ENCODE results near the gene IGSF9B.

The IGSF9B gene

DNA sequence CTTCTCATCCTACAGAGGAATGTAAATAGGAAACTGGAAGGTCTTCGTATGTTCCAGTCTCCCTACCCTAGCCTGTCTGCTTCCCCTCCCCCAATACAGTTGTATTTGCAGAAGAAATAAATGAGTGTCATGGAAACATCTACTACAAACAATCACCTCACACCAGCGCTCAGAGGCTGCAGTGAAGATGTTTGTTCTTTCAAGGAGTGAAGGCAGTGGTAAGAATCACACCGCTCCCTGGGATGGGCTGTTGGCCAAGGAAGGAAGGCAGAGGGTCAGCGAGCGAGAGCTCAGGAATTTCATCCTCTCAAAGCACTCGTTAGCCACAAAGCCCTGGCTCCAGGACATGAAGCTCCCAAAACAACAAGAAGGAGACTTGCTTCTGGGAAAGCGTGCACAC is 1.1 kb upstream of the IGSF9B start:
- TF ChIP-seq, protein P1, sequence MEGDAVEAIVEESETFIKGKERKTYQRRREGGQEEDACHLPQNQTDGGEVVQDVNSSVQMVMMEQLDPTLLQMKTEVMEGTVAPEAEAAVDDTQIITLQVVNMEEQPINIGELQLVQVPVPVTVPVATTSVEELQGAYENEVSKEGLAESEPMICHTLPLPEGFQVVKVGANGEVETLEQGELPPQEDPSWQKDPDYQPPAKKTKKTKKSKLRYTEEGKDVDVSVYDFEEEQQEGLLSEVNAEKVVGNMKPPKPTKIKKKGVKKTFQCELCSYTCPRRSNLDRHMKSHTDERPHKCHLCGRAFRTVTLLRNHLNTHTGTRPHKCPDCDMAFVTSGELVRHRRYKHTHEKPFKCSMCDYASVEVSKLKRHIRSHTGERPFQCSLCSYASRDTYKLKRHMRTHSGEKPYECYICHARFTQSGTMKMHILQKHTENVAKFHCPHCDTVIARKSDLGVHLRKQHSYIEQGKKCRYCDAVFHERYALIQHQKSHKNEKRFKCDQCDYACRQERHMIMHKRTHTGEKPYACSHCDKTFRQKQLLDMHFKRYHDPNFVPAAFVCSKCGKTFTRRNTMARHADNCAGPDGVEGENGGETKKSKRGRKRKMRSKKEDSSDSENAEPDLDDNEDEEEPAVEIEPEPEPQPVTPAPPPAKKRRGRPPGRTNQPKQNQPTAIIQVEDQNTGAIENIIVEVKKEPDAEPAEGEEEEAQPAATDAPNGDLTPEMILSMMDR (IDR thresholded peaks at IDR 0.05; ENCODE audit: low read length, missing control alignments) = no peak
- no peak for DNase-seq (ENCODE audit: low read depth)
- no peak overlapping the region for H3K4me3 ChIP-seq (replicated peaks; ENCODE audit: low read depth, low read length)

DNA sequence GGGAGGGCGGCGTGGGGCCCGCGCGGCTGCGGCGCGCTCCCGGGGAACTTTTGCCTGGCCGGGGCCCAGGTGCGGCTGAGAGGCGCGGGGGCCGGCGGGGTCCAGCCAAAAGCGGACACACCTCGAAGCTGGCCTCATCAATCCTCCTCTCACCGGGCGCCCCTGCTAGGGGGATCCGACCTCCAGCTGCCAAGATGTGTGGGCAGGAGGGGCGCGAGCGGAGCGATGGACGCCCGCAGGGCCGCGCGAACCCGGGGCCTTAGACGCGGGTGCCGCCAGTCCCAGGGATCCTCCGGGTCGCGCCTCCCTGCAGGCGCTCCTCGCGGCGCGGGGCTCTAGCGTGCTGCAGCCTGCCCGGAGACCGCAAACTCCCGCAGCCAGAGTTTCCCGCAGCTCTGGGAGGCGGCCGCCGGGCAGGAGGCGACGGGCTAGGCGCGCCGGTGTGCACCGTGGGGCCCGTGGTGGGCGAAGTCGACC is 785 bp downstream of the IGSF9B start:
- no peak overlapping the region for H3K4me3 ChIP-seq (replicated peaks; ENCODE audit: low read depth, low read length)
- DNase-seq (ENCODE audit: low read depth) = no peak
- TF ChIP-seq, protein P1 (IDR thresholded peaks at IDR 0.05; ENCODE audit: low read length, missing control alignments) = no peak

DNA sequence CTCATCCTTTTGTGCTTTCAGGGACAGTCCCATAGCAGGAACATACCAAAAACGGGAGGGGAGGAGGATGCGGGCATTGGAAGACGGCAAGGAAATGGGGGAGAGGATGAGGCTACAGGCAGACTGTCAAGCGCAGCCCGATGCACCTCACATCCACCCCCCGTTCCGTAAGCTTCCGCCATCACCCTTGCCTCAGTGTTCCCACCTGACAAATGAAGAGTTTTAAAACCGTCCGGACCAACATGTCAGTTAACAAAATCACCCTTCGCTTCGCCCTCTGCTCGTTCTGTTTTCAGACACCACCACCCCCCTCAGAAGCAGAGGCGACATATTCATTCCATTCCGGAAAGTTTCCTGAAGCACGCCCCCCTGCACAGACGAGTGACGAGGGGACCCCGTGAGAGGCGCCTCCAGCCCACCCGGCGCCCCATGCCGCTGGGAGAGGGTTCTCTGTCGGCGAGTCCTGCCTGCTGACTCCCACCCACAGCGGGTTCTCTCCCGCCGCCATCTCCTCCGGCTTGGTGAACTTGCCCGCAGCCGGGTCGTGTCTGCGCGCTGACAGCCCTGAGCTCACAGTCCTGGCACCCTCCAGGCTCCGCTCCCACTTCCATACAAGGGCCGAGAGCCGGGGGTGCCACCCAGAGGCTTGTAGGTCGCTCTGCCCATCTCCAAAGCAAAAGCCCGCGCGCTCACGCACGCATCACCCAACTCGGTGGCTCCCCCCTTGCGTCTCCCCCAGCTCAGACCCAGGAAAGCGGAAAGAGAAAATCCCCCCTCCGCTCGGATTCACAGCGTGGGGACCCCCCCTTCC is 1.5 kb downstream of the IGSF9B start:
- TF ChIP-seq, protein P1 (IDR thresholded peaks at IDR 0.05; ENCODE audit: low read length, missing control alignments) = no peak
- DNase-seq (ENCODE audit: low read depth) = no peak
- no peak overlapping the region for H3K4me3 ChIP-seq (replicated peaks; ENCODE audit: low read depth, low read length)

DNA sequence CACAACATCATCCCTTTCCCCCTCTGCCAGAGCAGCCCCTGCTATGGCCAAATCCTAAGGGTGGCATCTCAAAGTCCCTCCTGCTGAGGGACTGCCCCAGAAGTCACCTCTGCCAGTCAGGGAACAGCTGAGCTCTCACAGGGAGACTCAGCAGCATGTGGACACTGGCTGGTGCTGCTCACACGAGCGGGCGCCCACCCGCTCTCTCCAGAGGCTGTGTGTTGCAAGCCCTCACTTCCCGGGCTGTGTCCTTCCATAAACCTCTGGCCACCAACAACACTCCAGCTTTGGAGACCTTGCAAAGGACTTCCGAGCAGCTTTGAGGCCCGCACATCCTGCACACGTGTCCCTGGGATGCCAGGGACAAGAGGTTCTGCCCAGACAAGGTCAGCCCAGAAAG is 2.8 kb downstream of the IGSF9B start:
- TF ChIP-seq, protein P1 (IDR thresholded peaks at IDR 0.05; ENCODE audit: low read length, missing control alignments) = no peak
- no peak overlapping the region for H3K4me3 ChIP-seq (replicated peaks; ENCODE audit: low read depth, low read length)
- no peak for DNase-seq (ENCODE audit: low read depth)

DNA sequence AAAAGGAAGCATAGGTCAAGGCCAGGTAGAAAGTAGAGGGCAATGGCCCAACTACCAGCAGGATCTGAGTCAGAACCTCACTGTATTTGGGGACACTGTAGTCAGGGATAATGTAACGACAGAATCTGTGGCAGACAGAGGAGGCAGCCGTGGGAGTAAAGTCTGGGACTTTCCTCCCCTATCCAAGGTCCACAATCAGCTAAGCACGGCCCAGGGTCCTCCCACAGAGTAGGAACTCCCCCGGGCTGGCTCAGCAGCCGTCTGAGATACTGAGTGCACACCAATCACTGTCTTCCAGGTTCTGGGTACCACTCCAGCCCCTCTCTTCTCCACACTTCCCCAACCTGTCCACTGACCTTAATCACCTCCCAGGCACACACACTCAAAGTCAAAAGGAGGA is 3.2 kb downstream of the IGSF9B start:
- TF ChIP-seq, protein P1 (IDR thresholded peaks at IDR 0.05; ENCODE audit: low read length, missing control alignments) = no peak
- no peak overlapping the region for H3K4me3 ChIP-seq (replicated peaks; ENCODE audit: low read depth, low read length)
- DNase-seq (ENCODE audit: low read depth) = no peak

DNA sequence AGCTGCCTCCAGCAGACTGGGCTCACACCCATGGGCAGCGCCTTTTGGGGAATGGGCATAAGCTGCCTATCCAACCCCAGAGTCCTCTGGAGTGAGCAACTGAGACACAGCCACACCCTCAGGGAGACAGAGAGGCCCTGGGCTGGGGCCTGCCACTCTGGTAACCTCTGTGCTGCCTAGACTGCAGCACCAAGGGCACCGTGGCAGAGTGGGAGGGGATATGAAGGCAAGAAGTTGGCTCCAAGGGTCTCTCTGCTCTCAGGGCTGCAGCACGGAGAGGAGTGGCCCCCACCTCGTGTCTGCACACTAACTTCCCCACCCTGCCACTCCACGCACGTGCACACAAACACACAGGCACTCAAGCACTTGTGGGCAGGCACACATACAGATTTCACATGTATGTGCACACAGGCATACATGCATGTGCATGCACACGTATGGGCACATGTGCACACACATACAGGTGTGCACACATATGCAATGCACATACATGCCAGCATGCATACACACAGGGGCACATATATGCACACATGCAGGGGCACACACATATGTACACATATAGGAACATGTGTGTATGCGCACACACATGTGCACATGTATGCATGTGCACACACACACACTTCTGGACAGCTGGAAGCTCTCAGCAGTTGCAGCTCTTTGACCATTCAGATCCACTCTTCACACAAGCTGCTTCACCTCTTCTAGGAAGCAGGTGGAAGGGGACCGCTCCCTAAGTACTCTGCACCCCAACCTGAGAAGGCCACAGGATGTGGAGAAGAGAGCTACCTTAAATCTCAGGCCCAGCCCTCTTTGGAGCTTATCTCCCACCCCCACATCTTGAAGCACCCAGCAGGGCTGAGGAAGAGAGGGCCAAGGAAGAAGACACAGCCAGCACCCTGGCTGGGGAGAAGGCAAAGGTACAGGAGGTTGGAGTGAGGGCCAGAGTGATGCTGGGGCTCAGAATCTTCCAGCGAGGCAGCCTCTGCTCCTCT is 4.3 kb downstream of the IGSF9B start:
- no peak overlapping the region for H3K4me3 ChIP-seq (replicated peaks; ENCODE audit: low read depth, low read length)
- TF ChIP-seq, protein P1 (IDR thresholded peaks at IDR 0.05; ENCODE audit: low read length, missing control alignments) = no peak
- no peak for DNase-seq (ENCODE audit: low read depth)
